ENCODE measurements around the gene XAF1. TPM values are rescaled to one million over a fixed set of nuclear protein-coding genes. Genes with fewer than 3 reads are reported as not detected.

XAF1 gene
- total RNA-seq, 1 experiment from 2014 or later: 0.20 TPM

GRCh38 chr17:6787081-6787693, 31.3 kb downstream of the XAF1 start (continued):
- TF ChIP-seq EMX1 (CRISPR knock-in tag; IDR thresholded peaks at IDR 0.05): no peak
- TF ChIP-seq FOXP1 (CRISPR knock-in tag; IDR thresholded peaks at IDR 0.05; ENCODE audit: borderline replicate concordance): no peak
- no peak for TF ChIP-seq ZNF425 (CRISPR knock-in tag; conservative IDR thresholded peaks at IDR 0.05)
- TF ChIP-seq JAZF1 (CRISPR knock-in tag; IDR thresholded peaks at IDR 0.05): no peak
- TF ChIP-seq STAT6 (CRISPR knock-in tag; conservative IDR thresholded peaks at IDR 0.05; ENCODE audit: low read depth): no peak
- no peak for TF ChIP-seq MYBL2 (CRISPR knock-in tag; IDR thresholded peaks at IDR 0.05)
- no peak for TF ChIP-seq ZBTB21 (CRISPR knock-in tag; IDR thresholded peaks at IDR 0.05; ENCODE audit: borderline replicate concordance)
- TF ChIP-seq ELF4 (CRISPR knock-in tag; IDR thresholded peaks at IDR 0.05; ENCODE audit: low read depth): no peak

GRCh38 chr17:6789146-6789545, 33.3 kb downstream of the XAF1 start:
- Mint-ChIP-seq H3K4me3 (no peak overlapping the region), H3K4me1 (no peaks in the 10 kb centered on the region), H3K27ac (no peak overlapping the region), H3K27me3 (ENCODE audit: low read depth) (peaks cover 17% of the 10 kb centered on the region), H3K36me3 (no peaks in the 10 kb centered on the region), H3K9me3 (peaks cover 3% of the 10 kb centered on the region; the same call in 1 of the 2 replicates)
- POLR2A ChIA-PET: no interaction called here
- ATAC-seq: no peak
- CTCF ChIA-PET: interaction anchor here (1.0 kb wide), 1 partner anchor 215 kb away, joined by 4 read pairs; no protein-coding TSS in a partner anchor
- DNase-seq (ENCODE audit: low spot score): no peak
- TF ChIP-seq TEAD1 (CRISPR knock-in tag; IDR thresholded peaks at IDR 0.05): no peak
- no peak for TF ChIP-seq GTF2I (CRISPR knock-in tag; conservative IDR thresholded peaks at IDR 0.05)
- TF ChIP-seq IRF1 (CRISPR knock-in tag; IDR thresholded peaks at IDR 0.05): no peak

- no peak for TF ChIP-seq OVOL2 (CRISPR knock-in tag; IDR thresholded peaks at IDR 0.05; ENCODE audit: borderline replicate concordance)
- no peak for TF ChIP-seq FOXK1 (CRISPR knock-in tag; IDR thresholded peaks at IDR 0.05)
- TF ChIP-seq TEAD1 (CRISPR knock-in tag; IDR thresholded peaks at IDR 0.05): no peak
- Mint-ChIP-seq H3K27me3 (ENCODE audit: low read depth) (peaks cover 12% of the 10 kb centered on the region), H3K4me1 (peaks cover 2% of the 10 kb centered on the region; the same call in 1 of the 2 replicates), H3K27ac (no peak overlapping the region), H3K36me3 (no peaks in the 10 kb centered on the region), H3K9me3 (no peaks in the 10 kb centered on the region), H3K4me3 (no peak overlapping the region)
- POLR2A ChIA-PET: no interaction called here
- no peak for DNase-seq (ENCODE audit: low spot score)
- no peak for ATAC-seq
- CTCF ChIA-PET: no interaction called here
These were observed 38.1 kb downstream of the XAF1 start for GRCh38 chr17:6793748-6794493.
